HG03558 (cell line): ENCODE measurements around the gene SMIM36.
"Not testable (repeated sequence)": the region's sequence is repeated elsewhere in the genome, so short reads cannot be mapped to it uniquely, and the experiment has no call there.

ENCODE experiments used
- ATAC-seq: cut with Tn5 transposase; IDR thresholded peaks from one replicate; pipeline ENCODE4 v1.9.1; 2021; ENCODE audit warnings: moderate number of reproducible peaks; ENCODE audit not compliant: unreplicated experiment; ENCODE audit errors: extremely low read depth

SMIM36 gene

DNA sequence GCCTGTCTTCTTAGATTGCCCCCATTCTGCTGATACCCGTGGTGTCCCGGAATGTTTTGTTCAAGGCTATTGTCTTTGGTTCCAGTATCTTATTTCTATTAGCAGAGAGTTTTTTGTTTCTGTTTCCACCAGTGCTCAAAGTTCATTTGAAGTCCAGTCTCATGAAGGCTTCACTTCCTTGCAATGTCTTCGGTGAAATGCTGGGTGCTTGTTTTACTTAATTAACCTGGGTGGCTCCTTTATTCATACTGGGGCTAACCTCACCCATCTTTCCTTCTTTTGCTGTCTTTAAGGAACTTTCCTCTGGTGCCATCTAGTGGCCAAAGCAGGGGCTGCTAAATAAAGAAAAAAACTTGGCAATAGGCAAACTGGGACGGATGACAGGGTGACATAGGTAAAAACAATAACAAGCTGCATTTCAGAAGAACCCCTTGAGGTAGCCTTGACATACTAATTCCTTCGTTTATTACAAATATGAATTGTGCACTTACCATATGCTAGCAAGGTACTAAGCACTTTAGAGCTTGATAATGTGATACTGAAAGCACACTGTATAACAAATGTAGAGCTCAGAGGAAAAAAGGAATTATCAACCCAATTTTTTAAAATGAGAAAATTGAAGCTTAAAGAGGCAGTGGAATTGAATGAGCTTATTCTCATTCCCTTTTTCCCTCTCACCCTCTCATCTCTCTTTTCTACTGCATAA is 2.8 kb upstream of the SMIM36 start:
- ATAC-seq: no peak

DNA sequence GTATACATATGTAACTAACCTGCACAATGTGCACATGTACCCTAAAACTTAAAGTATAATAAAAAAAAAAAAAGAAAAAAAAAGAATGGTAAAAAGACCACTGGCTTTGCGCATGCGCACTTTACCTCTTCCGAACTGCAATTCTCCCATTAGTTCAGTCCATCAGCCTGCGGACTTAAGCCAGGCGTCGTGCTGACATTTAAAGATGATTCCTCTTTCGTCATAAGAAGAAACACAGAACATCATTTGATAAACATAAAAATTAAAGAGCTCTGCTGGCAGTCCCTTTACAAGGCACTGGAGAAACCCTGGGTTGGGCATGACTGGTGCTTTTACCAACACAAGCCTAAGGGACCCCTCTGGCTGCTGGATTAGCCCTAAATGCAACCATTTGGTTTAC is 3.6 kb downstream of the SMIM36 start:
- not testable (repeated sequence) for ATAC-seq

DNA sequence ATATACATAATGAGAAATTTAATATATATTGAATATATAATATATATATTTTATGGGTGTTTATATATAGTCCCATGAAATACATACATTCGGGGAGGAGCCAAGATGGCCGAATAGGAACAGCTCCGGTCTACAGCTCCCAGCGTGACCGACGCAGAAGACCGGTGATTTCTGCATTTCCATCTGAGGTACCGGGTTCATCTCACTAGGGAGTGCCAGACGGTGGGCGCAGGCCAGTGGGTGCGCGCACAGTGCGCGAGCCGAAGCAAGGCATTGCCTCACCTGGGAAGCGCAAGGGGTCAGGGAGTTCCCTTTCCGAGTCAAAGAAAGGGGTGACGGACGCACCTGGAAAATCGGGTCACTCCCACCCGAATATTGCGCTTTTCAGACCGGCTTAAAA is 9.6 kb downstream of the SMIM36 start:
- ATAC-seq: not testable (repeated sequence)

DNA sequence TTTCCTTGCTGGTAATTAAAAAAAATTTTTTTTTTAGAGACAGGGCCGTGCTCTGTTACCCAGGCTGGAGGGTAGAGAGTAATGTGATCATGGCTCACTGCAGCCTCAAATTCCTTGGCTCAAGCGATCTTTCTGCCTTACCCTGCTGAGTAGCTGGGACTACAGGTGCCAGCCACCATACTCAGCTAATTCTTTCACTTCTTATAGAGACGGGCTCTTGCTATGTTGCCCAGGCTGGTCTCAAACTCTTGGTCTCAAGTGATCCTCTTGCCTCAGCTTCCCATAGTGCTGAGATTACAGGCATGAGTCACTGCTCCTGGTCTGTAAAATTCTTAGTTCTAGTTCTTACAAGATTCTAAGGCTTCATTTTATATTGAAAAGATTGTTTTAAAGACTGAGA is 11.1 kb downstream of the SMIM36 start:
- ATAC-seq: no peak

DNA sequence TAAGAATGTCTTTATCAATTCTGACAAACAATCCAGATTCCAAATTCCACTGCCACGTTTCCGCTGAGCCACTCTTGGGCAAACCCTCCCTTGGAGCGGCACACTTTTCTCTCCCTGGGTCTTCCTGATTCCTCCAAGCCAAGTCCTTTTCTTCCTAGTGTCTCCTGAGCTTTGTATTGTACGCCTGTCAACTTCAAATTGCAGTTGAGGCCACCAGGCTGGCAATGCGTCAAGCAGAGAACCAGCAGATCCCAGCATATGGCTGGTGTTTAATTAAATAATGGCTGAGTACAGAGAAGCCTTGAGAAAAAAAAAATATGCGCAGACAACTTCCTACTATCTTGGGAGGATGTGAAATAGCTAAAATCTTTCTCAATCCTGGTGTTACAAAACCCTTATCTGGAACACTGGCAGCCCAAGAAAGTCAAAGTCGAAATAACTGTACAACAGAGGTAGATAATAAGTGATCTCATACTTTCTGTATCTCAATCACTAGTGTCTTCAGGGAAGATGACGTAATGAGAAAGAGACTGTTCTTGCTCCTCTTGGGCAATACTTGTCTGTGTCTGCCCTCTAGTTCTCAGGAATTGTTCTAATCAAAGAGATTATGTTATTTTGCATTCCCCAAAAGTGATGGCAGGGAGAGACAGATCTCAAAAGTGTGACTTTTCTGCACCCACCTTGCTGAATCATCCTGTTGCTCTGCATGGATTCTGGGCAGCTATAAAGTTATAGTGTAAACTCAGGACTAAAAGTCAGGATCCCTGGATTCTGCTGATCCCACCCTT is 15.0 kb downstream of the SMIM36 start:
- ATAC-seq: no peak

DNA sequence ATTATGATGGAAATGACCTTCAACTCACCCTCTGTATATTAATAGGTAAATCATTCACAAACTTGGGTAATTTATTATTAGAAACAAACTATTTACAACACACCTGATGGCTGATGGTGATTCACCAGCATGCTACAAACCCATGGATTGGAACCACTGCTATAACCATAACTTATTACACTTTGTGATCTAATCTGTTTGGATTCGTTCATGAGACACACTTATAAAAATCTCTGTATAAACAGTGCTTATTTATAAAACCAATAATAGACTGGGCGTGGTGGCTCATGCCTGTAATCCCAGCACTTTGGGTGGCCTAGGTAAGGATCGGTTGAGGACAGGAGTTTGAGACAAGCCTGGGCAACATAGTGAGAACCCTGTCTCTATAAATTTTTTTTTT is 16.0 kb downstream of the SMIM36 start:
- no peak for ATAC-seq

DNA sequence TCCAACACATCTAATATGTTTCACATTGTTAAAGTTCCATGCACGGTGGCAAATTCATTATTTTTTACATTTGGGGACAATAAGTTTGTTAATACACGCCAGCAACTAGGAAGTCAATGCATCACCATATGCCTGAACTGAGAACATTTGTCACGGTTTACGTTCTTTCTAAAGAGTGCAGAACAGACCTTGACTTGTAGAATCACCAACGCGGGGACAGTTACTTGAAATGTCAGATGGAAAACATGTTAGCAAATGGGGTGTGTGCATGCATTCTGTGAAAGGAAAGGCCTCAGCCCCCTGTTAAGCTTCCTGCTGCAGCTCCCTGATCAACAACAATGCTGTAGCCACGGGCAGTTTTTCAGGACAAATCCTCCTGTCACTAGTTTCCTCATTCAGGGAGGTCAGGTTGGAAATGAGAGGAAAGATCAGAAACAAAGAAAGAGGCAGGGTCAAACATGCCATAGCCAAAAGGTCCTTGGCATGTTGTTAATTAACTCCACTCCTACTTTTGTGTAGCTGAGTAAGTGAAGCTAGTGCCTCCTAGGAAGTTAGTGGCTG is 18.4 kb downstream of the SMIM36 start:
- ATAC-seq: no peak

DNA sequence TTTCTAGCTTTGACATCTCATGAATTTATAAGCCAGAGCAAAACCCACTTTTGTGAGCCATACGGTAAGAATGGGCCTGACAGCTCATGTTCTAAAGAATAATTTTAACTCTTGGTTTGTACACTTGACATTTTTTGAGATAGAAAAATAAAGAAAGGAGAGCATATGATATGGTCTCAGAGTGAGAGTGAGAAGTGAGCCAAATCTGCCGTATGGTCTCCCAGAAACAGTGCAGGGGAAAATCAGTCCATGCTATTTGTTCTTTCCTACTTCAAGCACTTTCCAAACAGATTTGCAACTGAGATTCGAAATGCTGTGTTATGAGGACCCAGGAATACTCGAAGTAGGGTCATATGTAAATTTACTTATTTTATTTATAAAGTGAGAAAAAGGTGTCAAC is 20.9 kb downstream of the SMIM36 start:
- ATAC-seq: no peak

DNA sequence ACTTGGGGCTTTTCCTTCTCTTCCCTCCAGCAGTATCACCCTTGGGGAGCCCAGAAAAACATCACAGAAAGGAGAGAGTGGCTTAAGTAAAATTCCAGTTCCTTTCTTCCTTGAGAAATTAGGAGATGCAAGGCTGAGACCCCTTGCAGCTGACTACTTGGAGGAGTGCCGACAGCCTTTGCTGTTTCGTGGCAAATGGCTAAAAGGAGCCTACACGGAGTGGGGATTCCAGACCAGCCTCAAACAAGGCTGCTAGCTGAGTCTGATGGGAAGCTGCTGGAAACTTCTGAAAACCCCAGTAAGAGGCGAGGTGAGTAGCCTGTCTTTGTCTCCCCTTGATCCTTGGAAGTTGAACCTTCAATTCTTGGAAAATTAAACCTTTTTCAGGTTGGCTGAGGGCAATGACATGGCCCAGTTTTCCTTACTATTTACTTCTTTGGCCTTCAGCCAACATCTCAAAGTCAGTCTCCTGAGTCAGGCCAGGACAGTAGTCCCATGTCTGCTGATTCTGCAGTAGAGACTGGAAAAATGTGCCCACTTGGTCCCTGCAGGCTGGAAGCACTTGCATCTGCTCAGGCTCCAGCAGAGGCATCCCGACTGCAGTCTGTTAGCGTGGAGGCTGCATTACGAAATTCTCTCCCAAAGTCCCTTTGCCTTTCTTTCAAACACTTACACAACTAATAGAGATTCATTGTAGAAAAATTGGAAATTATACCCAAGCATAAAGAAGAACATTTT is 23.4 kb downstream of the SMIM36 start:
- no peak for ATAC-seq

DNA sequence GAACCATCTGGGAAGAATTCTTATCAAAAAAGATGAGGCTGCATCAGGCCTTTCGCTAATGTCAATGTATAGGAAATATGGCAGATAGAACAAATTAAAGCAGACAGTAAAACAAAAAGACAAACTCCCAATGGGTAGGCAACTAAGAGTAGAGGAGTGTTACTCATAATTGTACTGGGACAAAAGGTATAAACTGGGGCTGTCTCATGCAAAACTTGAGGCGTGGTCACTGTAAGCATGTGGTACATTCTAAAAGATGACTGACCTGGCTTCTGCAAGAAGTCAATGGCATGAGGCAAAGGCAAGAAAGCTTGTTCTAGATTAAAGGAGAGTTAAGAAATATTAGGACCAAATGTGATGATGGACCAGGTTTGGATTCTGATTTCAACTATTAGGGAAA is 26.7 kb downstream of the SMIM36 start:
- ATAC-seq: no peak

DNA sequence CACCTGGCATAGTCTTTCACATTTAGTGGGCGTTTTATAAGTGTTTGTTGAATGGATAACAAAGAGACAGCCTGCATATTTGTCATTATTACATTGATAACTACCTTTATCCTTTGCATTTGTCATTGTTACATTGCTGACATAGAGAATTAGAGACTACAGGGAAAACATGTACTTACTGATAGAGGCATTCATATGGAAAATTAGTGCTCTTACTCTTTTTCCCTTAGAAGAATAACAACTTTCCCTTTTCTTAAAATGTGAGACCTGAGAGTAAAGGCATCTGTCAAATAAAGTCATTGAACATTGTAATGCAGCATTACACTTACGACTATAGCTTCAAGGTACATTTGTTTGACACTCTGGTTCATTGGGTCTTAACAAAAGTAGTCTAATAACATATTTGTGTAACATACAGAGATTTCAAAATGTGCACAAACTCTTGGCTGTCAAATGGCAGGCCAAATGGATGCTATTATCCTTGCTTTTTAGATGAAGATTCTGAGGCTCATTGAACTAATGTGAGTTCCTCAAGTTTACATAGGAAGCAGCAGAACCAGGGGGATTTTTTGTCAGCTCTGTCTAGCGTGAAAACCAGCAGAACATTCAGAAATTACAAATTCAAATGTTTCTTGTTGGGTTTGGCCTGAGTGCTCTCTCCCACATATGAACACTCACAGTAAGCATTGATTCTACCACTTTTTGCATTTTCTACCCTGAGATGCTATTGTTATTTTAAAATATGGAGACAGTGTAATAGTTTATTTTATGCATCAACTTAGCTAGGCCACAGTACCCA is 28.5 kb downstream of the SMIM36 start:
- ATAC-seq: no peak

DNA sequence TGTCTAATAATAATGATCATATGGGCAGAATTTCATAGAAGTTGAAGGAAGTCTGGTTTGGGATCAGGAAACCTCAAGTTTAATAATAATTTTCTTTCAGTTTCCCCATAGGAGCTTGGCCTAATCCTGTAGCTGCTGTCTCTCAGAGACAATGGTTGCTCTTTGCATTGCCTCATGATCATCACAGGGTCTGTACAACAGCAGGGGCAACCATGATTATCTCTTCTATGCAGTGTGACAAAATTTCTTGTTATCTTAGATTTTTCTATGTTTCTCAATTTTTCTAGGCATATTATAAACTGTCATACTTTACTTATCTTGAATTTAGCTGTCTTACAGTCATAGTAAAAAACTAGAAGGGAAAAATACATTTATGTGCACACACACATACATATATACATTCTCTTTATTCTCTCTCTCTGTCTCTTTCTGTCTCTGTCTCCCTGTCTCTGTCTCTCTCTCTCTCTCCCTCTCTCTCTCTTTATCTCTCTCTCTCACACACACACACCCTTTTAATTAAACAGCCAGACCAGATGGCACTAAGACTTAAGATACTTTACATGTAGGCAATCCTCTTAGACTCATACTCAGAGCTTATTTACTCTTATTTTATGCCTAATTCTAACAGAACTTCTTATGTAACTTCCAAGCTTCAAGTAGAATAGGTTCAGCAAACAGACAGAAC is 30.5 kb downstream of the SMIM36 start:
- ATAC-seq: no peak

DNA sequence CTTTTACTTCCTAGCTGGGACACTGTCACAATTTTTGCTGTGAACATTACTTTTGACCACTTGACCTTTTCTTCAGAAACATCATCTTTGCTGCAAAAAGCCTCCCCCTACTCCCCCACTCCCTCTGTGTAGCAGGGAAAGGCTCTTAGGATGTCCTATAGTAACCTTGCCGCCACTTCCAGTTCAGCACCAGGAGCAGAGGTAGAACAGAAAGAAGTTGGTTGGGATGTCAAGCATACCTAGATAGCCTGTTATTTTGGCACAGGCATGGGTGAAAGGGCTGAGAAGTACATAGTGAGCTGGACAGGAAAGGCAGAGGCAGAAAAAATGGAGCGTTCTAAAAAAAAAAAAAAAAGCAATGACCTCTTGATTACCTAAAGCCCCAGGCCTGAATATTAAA is 31.3 kb downstream of the SMIM36 start:
- no peak for ATAC-seq

DNA sequence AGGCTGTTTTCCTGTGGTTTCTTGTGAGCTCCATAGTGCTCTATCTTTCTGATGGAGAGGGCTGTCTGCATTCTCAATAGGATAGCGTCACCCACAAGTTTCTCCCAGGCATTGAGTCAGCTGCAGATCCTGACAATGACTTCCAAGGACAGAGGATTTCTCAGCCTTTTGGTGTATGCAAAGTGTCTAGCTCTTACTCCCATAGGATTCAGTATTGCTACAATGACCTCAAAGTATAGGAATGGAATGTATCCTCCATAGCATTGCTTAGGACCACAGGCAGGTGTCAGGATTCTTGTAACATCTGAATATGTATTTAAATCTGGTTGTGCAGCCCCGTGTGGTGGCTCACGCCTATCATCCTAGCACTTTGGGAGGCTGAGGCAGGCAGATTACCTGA is 32.3 kb downstream of the SMIM36 start:
- ATAC-seq: no peak

DNA sequence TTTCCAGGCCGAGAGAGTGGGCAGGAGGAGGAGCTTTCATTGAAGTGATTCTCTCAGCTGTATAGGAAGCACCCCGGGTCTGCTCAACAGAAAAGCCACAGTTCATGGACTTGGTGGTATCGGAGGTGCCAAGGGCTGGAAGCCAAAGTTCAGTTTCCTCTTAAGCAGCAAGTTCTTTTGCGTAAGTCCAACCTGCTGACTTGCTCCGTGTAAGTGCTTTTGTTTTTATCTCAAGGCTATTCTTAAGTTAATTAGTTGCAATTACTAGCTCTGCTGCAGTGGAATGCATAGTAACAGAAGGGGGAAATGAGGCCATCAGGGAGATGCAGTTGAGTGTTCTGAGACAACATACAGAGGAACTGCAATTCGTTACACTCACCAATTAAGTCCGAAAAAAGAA is 44.6 kb downstream of the SMIM36 start:
- no peak for ATAC-seq

DNA sequence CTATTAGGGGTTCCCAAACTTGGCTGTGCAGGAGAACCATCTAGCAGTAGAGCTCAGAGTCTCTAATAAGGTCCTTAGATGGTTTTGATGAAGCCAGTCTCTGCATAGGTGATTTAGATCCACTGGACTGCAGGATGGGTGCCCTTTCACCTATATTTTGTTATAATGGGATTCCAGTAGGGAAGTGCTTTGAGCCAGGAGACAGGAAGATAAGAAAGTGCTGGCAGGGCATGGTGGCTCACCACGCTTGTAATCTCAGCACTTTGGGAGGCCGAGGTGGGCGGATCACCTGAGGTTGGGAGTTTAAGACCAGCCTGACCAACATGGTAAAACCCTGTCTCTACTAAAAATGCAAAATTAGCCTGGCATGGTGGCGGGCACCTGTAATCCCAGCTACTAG is 45.5 kb downstream of the SMIM36 start:
- ATAC-seq: not testable (repeated sequence)

DNA sequence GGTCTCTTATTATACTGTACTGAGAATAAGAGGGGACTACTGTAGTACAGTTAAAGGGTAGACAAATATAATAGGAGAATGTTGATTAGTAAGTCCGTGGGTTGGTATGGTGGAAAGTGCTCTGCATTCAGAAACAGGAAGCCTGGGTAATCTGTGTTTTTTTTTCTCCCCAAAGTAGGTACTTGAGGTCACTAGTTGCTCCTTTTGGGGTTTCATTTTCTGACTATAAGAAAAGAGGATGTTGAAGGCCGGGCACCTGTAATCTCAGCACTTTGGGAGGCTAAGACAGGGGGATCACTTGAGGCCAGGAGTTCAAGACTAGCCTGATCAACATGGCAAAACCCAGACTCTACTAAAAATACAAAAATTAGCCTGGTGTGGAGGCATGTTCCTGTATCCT is 47.7 kb downstream of the SMIM36 start:
- no peak for ATAC-seq

DNA sequence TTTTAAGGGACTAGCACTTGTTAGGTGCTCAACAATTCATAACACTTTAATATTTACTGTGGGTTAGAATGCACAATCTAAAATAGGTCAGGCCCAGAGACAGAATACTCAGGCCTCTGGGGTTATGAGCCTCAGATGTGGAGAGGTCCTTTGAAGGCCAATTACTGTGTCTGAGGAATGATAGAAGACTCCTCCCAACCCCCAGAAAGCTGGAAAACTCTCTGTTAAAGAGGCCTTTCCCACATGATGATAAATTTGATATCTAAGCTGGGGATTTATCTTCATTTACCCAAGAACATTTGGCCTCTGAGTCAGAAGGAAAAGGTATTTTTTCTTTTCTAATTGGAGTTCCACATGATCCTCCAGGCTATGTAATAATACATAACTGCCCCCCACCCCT is 48.5 kb downstream of the SMIM36 start:
- no peak for ATAC-seq

DNA sequence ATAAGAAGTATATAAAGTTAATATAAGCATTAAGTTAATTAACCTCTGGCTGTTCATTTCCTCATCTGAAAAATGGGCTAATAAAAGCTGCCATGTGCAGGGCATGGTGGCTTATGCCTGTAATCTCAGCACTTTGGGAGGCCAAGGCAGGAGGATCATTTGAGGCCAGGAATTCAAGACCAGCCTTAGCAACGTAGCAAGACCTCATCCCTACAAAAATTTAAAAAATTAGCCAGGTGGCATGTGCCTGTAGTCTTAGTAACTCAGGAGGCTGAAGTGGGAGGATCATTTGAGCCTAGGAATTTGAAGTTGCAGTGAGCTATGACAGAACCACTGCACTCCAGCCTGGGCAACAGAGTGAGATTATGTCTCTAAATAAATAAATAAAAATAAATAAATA is 49.0 kb downstream of the SMIM36 start:
- ATAC-seq: no peak

DNA sequence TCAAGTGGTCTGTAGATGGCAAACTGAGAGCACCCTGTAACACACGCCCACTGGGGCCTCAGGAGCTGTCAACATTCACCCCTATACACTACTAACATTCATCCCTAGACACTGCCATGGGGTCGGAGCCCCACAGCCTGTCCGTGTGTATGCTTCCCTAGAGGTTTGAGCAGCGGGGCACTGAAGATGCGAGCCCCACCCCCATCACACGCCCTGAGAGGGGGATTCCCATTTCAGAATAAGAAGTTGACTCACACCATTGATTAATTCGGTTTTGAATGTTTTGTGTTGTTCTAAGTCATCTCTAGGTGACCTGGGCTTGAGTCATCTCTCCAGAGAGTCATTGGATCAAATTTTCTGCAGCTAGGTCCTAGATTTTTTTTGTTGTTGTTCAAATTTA is 52.3 kb downstream of the SMIM36 start:
- ATAC-seq: peak; percentile 36
